ENCODE measurements around the gene ALMS1.

DNA sequence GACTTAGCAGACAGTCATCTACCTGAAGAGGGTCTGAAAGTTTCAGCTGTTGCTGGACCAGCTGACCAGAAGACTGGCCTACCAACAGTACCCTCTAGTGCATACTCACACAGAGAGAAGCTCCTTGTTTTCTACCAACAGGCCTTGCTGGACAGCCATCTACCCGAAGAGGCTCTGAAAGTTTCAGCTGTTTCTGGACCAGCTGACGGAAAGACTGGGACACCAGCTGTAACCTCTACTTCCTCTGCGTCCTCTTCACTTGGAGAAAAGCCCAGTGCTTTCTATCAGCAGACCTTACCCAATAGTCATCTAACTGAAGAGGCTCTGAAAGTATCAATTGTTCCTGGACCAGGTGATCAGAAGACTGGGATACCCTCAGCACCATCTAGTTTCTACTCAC, 63.2 kb downstream of the ALMS1 start:
- no peak for TF ChIP-seq EZH2 (IDR thresholded peaks at IDR 0.05; ENCODE audit: low read length)
- TF ChIP-seq, protein P1, sequence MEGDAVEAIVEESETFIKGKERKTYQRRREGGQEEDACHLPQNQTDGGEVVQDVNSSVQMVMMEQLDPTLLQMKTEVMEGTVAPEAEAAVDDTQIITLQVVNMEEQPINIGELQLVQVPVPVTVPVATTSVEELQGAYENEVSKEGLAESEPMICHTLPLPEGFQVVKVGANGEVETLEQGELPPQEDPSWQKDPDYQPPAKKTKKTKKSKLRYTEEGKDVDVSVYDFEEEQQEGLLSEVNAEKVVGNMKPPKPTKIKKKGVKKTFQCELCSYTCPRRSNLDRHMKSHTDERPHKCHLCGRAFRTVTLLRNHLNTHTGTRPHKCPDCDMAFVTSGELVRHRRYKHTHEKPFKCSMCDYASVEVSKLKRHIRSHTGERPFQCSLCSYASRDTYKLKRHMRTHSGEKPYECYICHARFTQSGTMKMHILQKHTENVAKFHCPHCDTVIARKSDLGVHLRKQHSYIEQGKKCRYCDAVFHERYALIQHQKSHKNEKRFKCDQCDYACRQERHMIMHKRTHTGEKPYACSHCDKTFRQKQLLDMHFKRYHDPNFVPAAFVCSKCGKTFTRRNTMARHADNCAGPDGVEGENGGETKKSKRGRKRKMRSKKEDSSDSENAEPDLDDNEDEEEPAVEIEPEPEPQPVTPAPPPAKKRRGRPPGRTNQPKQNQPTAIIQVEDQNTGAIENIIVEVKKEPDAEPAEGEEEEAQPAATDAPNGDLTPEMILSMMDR (optimal IDR thresholded peaks at IDR 0.05 in 1 of 3, IDR thresholded peaks at IDR 0.05 in 1 of 3, conservative IDR thresholded peaks at IDR 0.05 in 1 of 3; ENCODE audit: extremely low read depth in 1 of 3, insufficient read depth in 2 of 3, low read length in 3 of 3): no peak

Measured in keratinocyte (primary cell).